Lung microvascular endothelial cell (primary cell): Measurements from ENCODE around the gene ONECUT1. TPM values are rescaled to one million over a fixed set of nuclear protein-coding genes. Genes with fewer than 3 reads are reported as not detected.

Experiments
- total RNA-seq: library from RNA; depleted of rRNA; stranded (reverse); fragments of >200 nt; gene quantifications from 2 replicates; pipeline ENCODE4 v1.2.1, GENCODE V29; 2014

The ONECUT1 gene
- total RNA-seq, 1 donor from 2014 or later = not detected

Other genes starting within 250 kb of the ONECUT1 start
- gene ARPP19, start 221.3 kb downstream of the ONECUT1 start, total RNA-seq = 78.0 and 97.4 TPM in 2 replicates
- gene ATOSA, start 110.9 kb downstream of the ONECUT1 start, total RNA-seq = 27.2 and 35.5 TPM in 2 replicates